Right lobe of liver (tissue), 6 donors: ENCODE results near the gene MYO7A. TPM values are rescaled to one million over a fixed set of nuclear protein-coding genes. Genes with fewer than 3 reads are reported as not detected.

ENCODE experiments used
- ATAC-seq, 4 donors: fragments of 200-7000 bp; cut with Tn5 transposase; one replicate each; pipeline ENCODE4 v1.9.1; 2020; ENCODE audit warnings: mild to moderate bottlenecking in 4 of 4, moderate library complexity in 4 of 4
- DNase-seq, 3 donors: peaks; one replicate each; pipeline ENCODE4 v3.0.0-alpha.2; 2020
- H3K27ac ChIP-seq, 3 donors: fragments of 200-600 bp; one replicate each; pipeline ENCODE4 v1.8.0; 2022
- H3K27me3 ChIP-seq, 2 donors: fragments of 200-600 bp; one replicate each; pipeline ENCODE4 v1.8.0; 2022
- H3K36me3 ChIP-seq, 4 donors: fragments of 200-600 bp; sonication (generic) in 1 of 4; one replicate each; pipeline versions ENCODE4 v1.5.1 to v1.8.0; 2017 to 2022; ENCODE audit warnings: control low read depth in 1 of 4
- H3K4me1 ChIP-seq, 4 donors: fragments of 200-600 bp; sonication (generic) in 1 of 4; one replicate each; pipeline versions ENCODE4 v1.5.1 to v1.8.0; 2017 to 2022; ENCODE audit warnings: control low read depth in 1 of 4
- H3K4me3 ChIP-seq, 3 donors: fragments of 200-600 bp; one replicate each; pipeline ENCODE4 v1.8.0; 2022
- H3K9me3 ChIP-seq, 4 donors: fragments of 200-600 bp; sonication (generic) in 1 of 4; one replicate each; pipeline versions ENCODE4 v1.5.1 to v1.8.0; 2017 to 2022; ENCODE audit warnings: control low read depth in 1 of 4
- POLR2A ChIP-seq: fragments of 450-650 bp; IDR thresholded peaks from one replicate; pipeline ENCODE4 v1.6.1; 2017; ENCODE audit warnings: antibody characterized with exemption, mild to moderate bottlenecking
- WGBS: methylation state at CpG from one replicate; pipeline ENCODE4 v1.1.6; 2018; ENCODE audit warnings: low coverage, low lambda C conversion rate; ENCODE audit not compliant: insufficient coverage; ENCODE audit errors: missing lambda C conversion rate; 5-methylcytosine and 5-hydroxymethylcytosine counted together
- intact Hi-C, 2 donors: fragments of 100-400 bp; cut with DNase I; formaldehyde crosslinking; loops; one replicate each; pipeline versions ENCODE4 v1.11.2 to v1.14.1; 2022
- total RNA-seq, 6 experiments: library from RNA; depleted of rRNA in 2 of 6; stranded (reverse); fragments of >200 nt in 2 of 6; fragmentation: NEBNext Ultra II Directional in 3 of 6; extraction: Animal tissue kit (Norgen Biotek cat#: 25700) in 3 of 6; gene quantifications; one replicate each; pipeline versions ENCODE4 v1.1.0 to v1.2.4, GENCODE V29; 2016 to 2023
- TF ChIP-seq, protein P1 (sequence below), 4 donors: fragments of 200-600 bp in 3 of 4; fragments of 450-650 bp in 1 of 4; IDR thresholded peaks; one replicate each; pipeline versions ENCODE4 v1.5.1 to v1.8.0; 2016 to 2022; ENCODE audit warnings: antibody characterized with exemption in 4 of 4, mild to moderate bottlenecking in 2 of 4
- donor health status: DM: no; HTN: yes; CAD: no.
- donor health status: DM: no; HTN: no; CAD: no.
- donor health status: DM: no; HTN: no; CAD: no.
- donor health status: DM: no; HTN: yes; CAD: no.
- donor health status: DM: no; HTN: yes; CAD: no.

MYO7A gene
- total RNA-seq, 6 experiments from 2014 or later = 23.6 to 39.6 (median 32.0) TPM

GRCh38 chr11:77176996-77177395 is 49.0 kb downstream of the MYO7A start:
- peaks cover 0 to 29% (median 10%) of the 10 kb centered on the region in 4 donors for H3K4me1 ChIP-seq
- H3K9me3 ChIP-seq = no peaks in the 10 kb centered on the region
- intact Hi-C loops = no loop called here
- WGBS = 82% methylated on average over 8 of the region's 9 CpGs
- DNase-seq = peak in 1 of 3 donors; percentile 35
- H3K27ac ChIP-seq = no peak overlapping the region
- peaks cover 0 to 17% (median 4%) of the 10 kb centered on the region in 4 donors for H3K36me3 ChIP-seq
- H3K4me3 ChIP-seq = no peak overlapping the region
- TF ChIP-seq, protein P1, sequence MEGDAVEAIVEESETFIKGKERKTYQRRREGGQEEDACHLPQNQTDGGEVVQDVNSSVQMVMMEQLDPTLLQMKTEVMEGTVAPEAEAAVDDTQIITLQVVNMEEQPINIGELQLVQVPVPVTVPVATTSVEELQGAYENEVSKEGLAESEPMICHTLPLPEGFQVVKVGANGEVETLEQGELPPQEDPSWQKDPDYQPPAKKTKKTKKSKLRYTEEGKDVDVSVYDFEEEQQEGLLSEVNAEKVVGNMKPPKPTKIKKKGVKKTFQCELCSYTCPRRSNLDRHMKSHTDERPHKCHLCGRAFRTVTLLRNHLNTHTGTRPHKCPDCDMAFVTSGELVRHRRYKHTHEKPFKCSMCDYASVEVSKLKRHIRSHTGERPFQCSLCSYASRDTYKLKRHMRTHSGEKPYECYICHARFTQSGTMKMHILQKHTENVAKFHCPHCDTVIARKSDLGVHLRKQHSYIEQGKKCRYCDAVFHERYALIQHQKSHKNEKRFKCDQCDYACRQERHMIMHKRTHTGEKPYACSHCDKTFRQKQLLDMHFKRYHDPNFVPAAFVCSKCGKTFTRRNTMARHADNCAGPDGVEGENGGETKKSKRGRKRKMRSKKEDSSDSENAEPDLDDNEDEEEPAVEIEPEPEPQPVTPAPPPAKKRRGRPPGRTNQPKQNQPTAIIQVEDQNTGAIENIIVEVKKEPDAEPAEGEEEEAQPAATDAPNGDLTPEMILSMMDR (IDR thresholded peaks at IDR 0.05) = no peak
- no peak for TF ChIP-seq POLR2A
- no peak for ATAC-seq
- no peaks in the 10 kb centered on the region for H3K27me3 ChIP-seq

- DNase-seq (peak in 1 of 3 donors; percentile 16), ATAC-seq (no peak)
- no peak for TF ChIP-seq POLR2A
- TF ChIP-seq, protein P1 (IDR thresholded peaks at IDR 0.05) = no peak
- intact Hi-C loops = no loop called here
- no peak overlapping the region for H3K4me3 ChIP-seq
- no peaks in the 10 kb centered on the region for H3K27me3 ChIP-seq
- H3K9me3 ChIP-seq = no peaks in the 10 kb centered on the region
- no peak overlapping the region for H3K27ac ChIP-seq
- H3K4me1 ChIP-seq = peaks cover 0 to 24% (median 9%) of the 10 kb centered on the region in 4 donors
- WGBS = 83% methylated on average over 4 of the region's 4 CpGs
- peaks cover 0 to 28% (median 7%) of the 10 kb centered on the region in 4 donors for H3K36me3 ChIP-seq
Observed at GRCh38 chr11:77178150-77178549, 50.1 kb downstream of the MYO7A start.

DNA sequence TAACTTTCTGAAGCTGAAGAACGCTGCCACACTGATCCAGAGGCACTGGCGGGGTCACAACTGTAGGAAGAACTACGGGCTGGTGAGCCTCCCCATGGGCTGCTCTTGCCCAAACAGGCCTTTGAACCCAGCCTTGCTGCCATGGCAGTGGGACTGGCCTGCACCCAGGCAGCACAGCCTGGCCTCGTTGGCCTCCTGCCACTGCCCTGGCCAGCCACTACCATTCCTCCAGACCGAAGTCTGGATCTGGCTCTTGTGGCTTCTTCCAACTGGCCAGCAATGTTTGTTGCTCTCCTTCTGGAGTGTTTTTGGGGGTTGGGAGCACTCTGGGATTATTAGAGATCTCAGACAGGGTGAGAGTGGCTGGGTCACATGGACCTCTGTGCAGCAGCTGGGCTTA is 51.0 kb downstream of the MYO7A start:
- 20% methylated on average over 4 of the region's 5 CpGs for WGBS
- no peak overlapping the region for H3K4me3 ChIP-seq
- ATAC-seq (peak; percentile 92 to 95 (median 94)), DNase-seq (peak; percentile 92 to 96 (median 96))
- H3K36me3 ChIP-seq = peaks cover 0 to 33% (median 7%) of the 10 kb centered on the region in 4 donors
- peak overlapping the region in 2 of 3 donors; percentile 28 to 45 for H3K27ac ChIP-seq
- intact Hi-C loops = no loop called here
- no peaks in the 10 kb centered on the region for H3K27me3 ChIP-seq
- TF ChIP-seq, protein P1 (IDR thresholded peaks at IDR 0.05) = no peak
- no peak for TF ChIP-seq POLR2A
- H3K4me1 ChIP-seq = peaks cover 0 to 17% (median 9%) of the 10 kb centered on the region in 4 donors
- no peaks in the 10 kb centered on the region for H3K9me3 ChIP-seq

DNA sequence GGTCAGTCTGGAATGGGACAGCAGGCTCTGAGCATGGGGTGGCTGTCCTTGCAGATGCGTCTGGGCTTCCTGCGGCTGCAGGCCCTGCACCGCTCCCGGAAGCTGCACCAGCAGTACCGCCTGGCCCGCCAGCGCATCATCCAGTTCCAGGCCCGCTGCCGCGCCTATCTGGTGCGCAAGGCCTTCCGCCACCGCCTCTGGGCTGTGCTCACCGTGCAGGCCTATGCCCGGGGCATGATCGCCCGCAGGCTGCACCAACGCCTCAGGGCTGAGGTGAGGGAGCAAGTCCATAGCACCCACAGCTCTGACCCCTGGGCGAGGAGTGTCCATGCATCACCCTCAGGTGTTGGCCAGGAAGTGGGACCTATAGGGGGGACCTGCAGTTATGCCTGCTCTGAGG is 51.6 kb downstream of the MYO7A start:
- intact Hi-C loops = no loop called here
- H3K36me3 ChIP-seq = peaks cover 0 to 38% (median 7%) of the 10 kb centered on the region in 4 donors
- no peak for TF ChIP-seq POLR2A
- TF ChIP-seq, protein P1 (IDR thresholded peaks at IDR 0.05) = no peak
- no peak overlapping the region for H3K4me3 ChIP-seq
- ATAC-seq = no peak
- no peaks in the 10 kb centered on the region for H3K9me3 ChIP-seq
- no peak overlapping the region for H3K27ac ChIP-seq
- H3K4me1 ChIP-seq = peaks cover 0 to 15% (median 8%) of the 10 kb centered on the region in 4 donors
- no CpG with 5 or more reads among the region's 19 CpGs for WGBS
- peak in 1 of 3 donors; percentile 44 for DNase-seq
- no peaks in the 10 kb centered on the region for H3K27me3 ChIP-seq
